HG02571 (cell line): Measurements from ENCODE around the gene LSM12.
"Not testable (repeated sequence)": the region's sequence is repeated elsewhere in the genome, so short reads cannot be mapped to it uniquely, and the experiment has no call there.

ENCODE experiments used
- ATAC-seq: cut with Tn5 transposase; IDR thresholded peaks from one replicate; pipeline ENCODE4 v1.9.1; 2021; ENCODE audit warnings: mild to moderate bottlenecking, moderate library complexity; ENCODE audit not compliant: unreplicated experiment

Gene LSM12

DNA sequence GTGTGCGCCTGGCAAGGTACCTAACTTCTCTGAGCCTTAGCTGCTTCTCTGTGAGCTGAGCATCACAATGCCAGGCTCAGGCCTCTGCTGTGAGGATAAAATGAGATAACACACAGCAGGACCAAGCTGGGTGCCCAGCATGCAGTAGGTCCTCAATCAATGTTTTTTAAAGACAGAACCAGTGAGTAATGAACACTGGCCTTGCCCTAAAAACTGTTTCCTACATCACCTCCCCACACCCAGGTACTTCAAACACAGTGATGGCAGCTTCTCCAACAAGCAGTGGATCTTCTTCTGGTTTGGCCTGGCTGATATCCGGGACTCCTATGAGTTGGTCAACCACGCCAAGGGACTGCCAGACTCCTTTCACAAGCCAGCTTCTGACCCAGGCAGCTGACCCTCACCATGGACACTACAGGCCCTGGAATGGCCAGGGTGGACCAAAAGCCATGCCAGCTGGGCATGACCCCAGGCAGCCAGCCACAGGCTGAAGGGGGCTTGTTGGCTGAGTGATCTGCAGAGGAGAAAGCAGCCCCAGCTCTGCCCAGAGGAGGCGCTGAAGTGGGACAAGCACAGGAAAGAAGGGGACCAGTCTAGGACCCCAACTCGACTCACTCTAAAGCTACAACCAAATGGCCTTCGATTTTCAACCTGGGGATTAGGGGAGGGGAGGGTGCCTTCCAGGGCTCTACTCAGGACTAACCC lies 58.1 kb downstream of the LSM12 start:
- ATAC-seq: no peak

DNA sequence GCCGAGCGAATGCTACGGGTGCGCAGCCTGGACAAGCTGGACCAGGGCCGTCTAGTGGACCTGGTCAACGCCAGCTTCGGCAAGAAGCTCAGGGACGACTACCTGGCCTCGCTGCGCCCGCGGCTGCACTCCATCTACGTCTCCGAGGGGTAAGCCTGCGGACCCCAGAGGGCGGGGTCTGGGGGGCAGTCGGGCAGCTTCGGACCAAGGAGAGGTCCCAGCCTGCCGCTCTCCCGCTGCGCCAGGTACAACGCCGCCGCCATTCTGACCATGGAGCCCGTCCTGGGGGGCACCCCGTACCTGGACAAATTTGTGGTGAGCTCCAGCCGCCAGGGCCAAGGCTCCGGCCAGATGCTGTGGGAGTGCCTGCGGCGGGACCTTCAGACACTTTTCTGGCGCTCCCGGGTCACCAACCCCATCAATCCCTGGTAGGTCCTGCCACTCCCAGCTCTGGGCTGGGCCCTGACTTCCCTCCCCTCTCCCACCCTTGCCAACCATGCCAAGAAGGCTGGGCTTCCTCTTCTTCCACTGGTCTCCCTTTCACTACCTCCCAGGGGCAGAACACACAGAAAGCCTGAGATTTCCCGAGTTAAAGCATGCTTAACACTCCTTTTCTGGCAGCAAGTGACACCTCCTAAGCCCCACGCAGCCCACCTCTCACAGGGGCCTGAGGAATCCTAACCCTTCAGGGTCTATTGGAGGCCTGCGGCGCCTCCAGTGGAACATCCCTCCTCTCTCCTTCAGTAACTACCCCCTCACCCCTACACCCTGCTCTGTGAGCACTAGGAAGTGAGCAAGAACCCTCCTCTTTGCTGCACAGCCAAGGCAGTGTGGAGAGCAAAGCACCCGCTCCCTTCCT lies 58.9 kb downstream of the LSM12 start:
- no peak for ATAC-seq

DNA sequence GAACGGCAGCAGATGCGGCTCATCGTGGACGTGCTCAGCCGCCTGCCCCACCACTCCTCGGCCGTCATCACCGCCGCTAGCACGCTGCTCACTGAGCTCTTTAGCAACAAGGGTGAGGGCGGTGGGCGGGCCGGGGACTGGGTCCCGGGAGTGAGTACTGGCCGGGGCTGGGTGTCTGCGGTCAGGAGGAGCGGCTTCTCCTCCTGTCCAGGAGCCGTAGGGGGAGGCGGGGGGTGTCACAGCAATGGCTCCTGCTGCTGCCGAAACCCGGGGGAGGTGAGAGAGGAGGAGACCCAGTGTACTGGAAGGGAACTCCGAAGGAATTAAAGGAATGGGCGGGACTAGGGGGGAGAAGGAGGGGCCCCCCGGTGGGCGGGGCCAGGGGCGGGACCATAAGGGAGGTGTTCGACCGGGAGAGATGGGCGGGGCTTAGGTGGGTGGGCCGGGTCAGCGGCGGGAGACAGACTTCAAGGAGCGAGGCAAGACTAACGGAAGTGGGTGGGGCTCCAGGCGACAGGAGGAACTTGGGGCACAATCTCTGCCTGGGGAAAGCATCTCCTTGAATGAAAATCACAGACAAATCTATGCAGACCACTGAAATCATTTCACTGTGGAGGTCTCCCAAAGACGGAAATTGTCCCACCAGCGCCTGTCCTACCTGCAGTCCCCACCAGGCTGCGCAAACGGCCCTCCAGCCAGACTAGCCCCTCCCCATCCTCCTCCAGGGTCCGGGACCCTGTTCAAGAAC lies 59.7 kb downstream of the LSM12 start:
- peak; percentile 63 for ATAC-seq

GRCh38 chr17:44006272-44006597 lies 60.2 kb downstream of the LSM12 start:
- no peak for ATAC-seq

- ATAC-seq: no peak
Observed at GRCh38 chr17:44005527-44006271, 60.8 kb downstream of the LSM12 start.

GRCh38 chr17:44004761-44005526 lies 61.5 kb downstream of the LSM12 start:
- no peak for ATAC-seq

- no peak for ATAC-seq
Observed at GRCh38 chr17:44004077-44004760, 62.3 kb downstream of the LSM12 start, which contains the start of gene NAGS. NAGS (plus strand) TSS chr17:44004622; CDS start chr17:44004664, 42 bp downstream.

- ATAC-seq: no peak
Observed at GRCh38 chr17:44002141-44002848, 64.2 kb downstream of the LSM12 start.

DNA sequence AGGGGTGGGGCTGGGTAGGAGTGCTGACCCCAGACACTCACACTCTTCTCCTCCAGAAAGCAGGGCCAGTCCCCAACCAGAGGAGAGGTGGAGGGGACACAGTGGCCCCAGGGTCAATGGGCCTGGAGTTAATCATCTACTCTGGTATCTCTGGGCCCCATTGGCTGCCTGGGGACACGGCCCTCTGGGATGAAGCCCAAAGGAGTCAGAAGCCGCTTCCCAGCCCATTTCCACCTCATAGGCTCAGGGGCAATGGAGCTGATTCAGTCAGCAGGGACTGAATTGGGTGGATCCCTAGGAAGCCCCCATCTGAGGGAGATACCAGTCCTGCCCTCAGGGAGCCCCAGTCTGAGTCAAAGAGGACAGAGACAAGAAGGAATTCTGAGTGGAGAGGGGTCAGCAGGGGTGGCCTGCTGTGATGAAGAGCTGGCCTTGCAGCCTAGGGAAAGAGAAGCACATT lies 65.0 kb downstream of the LSM12 start:
- no peak for ATAC-seq

- no peak for ATAC-seq
Observed at GRCh38 chr17:44000871-44001460, 65.5 kb downstream of the LSM12 start.

- ATAC-seq: no peak
Observed at GRCh38 chr17:44000141-44000860, 66.2 kb downstream of the LSM12 start.

DNA sequence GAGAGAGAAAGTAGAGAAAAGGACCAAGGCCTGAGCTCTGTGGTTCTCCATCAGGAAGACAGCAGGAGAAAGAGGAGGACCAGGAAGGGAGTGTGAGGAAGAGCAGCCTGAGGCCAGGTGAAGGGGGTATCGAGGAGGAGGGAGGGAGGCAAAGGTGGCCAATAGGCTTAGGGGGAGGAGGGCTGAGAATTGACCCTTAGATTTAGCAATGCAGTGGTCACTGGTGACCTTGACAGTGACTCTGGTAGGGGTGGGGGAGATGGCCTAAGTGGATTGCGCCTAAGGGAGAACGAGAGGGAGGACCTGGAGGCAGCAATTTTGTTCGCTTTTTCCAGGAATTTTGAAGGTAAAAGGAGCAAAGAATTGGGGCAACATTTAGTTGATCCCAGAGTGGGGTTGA lies 67.4 kb downstream of the LSM12 start:
- ATAC-seq: no peak

DNA sequence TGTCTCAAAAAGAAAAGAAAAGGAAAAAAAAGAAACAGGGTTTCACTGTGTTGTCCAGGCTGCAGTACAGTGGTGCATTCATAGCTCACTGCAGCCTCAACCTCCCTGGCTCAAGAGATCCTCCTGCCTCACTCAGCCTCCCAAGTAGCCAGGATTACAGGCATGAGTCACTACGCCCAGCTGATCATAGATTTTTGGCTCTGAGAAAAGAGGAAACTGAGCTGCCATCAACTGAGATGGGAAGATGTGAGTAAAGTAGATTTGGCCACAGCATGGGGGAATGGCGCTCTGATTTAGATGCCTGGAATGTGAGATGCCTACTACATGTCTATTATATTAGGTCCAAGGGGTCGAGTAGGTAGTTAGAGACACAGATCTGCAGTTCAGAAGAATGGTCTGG lies 67.9 kb downstream of the LSM12 start:
- no peak for ATAC-seq

DNA sequence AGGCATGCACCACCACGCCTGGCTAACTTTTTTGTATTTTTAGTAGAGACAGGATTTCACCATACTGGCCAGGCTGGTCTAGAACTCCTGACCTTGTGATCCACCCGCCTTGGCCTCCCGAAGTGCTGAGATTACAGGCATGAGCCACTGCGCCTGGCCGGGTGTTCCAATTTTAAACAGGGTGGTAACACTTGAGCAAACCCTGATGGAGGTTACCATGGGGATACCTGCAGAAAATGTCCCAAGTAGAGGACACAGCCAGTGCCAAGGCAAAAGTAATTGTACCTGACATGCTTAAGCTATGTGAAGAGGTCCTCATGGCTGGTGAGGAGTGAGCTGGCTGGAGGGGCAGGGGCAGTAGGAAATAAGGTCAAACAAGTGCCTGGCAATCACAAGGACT lies 69.3 kb downstream of the LSM12 start:
- not testable (repeated sequence) for ATAC-seq

GRCh38 chr17:43995150-43995471 lies 71.4 kb downstream of the LSM12 start:
- no peak for ATAC-seq

DNA sequence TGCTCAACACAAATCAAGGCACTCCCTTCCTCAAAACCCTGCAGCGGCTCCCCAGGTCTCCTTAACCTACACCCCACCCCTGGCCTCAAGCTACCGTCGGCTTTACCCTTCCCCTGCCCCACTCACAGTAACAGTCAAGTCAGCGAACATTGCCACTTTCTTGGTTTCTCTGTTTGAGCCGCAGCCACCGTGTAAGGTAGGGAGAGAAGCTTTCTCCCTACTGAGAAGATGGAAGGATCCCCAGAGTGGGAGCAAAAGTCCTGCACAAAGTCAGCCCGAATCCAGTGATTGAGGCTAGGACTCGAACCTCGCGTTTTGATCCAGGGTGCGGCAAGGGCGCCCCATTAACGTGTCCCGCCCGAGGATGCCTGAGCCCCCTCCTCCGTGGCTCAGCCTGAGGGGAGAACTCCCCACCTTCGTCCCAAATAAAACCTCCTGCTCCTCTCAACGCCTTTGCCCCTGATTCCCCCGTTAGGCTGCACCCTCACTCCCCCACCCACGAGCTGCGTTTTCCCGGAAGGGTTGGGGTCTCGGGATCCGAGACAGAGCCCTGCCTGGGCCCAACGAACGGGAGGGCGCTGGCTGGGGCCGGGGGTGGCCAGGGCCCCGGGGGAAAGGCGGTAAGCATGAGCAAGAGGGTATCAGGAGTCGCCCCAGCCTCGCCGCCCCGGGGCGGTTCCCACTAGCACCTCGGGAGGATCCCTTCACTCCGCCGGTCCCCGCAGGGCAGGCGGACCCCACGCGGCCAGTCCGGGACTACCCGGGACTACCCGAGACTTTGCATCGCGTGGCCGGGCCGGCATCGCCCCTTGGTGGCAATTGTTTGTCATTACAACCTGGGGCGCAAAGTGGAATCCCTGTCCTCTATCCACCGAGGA lies 72.0 kb downstream of the LSM12 start:
- no peak for ATAC-seq

DNA sequence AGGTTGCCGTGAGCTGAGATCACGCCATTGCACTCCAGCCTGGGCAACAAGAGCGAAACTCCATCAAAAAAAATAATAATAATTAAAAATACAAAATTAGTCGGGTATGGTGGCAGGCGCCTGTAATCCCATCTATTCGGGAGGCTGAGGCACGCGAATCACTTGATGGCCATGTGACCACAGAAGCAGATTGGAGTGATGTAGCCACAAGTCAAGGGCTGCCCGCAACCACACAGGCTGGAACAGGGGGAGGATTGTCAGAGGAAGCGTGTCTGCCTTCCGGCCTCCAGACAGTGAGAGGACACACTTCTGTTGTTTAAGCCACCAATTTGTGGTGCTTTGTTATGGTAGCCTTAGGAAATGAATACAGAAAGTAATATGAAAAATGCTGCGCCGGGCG lies 73.8 kb downstream of the LSM12 start:
- ATAC-seq: no peak
